ENCODE results near the gene NUCB2. TPM values are rescaled to one million over a fixed set of nuclear protein-coding genes. Genes with fewer than 3 reads are reported as not detected.

The NUCB2 gene
- polyA plus RNA-seq, 1 donor (not counting 4 experiments of a cell fraction or from before 2014, with no cell fraction given) = 44.2 TPM

DNA sequence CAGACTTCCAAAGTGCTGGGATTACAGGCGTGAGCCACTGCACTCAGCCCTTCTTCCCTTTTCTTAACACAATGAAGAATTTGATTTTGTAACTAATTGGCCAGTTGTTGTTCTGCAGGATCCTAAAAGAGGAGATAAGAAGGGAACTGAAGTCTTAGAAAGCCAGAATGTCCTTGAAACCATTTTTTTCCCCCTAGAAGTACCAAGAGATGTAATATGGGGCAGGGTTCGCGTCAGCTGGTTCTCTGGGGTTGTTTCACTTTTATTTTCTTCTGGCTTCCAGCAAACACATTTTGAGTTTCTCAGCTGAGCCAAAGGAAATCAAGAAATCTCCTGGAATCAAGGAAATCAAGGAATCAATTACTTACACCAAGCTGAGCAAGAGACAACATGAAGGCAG lies 7.6 kb upstream of the NUCB2 start:
- Histone ChIP-seq H3K4me3 (ENCODE audit: control insufficient read depth in 2 of 3, extremely low read depth in 1 of 3, insufficient read depth in 2 of 3, low read depth in 1 of 3, low read length in 3 of 3) (no peak overlapping the region), H3K9me1 (ENCODE audit: control insufficient read depth, extremely low read depth, insufficient read depth, low read length) (no peaks in the 10 kb centered on the region), H4K20me1 (ENCODE audit: control insufficient read depth, extremely low read depth, insufficient read depth, low read length) (no peaks in the 10 kb centered on the region), H3K79me2 (ENCODE audit: control insufficient read depth, insufficient read depth, low read length) (no peaks in the 10 kb centered on the region), H2AFZ (ENCODE audit: control insufficient read depth, low read length) (no peak overlapping the region), H3K4me2 (ENCODE audit: control insufficient read depth, extremely low read depth, insufficient read depth, low read depth, low read length) (no peak overlapping the region), H3K4me1 (ENCODE audit: control insufficient read depth, extremely low read depth, insufficient read depth, low read length) (peaks cover 16% of the 10 kb centered on the region), H3K9ac (ENCODE audit: control insufficient read depth, extremely low read depth, insufficient read depth, low read length) (no peak overlapping the region), H3K9me3 (ENCODE audit: control insufficient read depth, low read depth, low read length) (no peaks in the 10 kb centered on the region), H3K36me3 (ENCODE audit: control insufficient read depth in 2 of 2, extremely low read depth in 1 of 2, insufficient read depth in 2 of 2, low read length in 2 of 2) (no peaks in the 10 kb centered on the region), H3K27me3 (ENCODE audit: control insufficient read depth, extremely low read depth, insufficient read depth, low read length) (no peaks in the 10 kb centered on the region), H3K27ac (ENCODE audit: control insufficient read depth, insufficient read depth, low read length) (no peak overlapping the region)
- dilution Hi-C loops (cut with MboI; ENCODE audit: extremely low pct_ligation_motif_present, low sequenced_read_pairs) = no loop called here
- TF ChIP-seq, protein P1, sequence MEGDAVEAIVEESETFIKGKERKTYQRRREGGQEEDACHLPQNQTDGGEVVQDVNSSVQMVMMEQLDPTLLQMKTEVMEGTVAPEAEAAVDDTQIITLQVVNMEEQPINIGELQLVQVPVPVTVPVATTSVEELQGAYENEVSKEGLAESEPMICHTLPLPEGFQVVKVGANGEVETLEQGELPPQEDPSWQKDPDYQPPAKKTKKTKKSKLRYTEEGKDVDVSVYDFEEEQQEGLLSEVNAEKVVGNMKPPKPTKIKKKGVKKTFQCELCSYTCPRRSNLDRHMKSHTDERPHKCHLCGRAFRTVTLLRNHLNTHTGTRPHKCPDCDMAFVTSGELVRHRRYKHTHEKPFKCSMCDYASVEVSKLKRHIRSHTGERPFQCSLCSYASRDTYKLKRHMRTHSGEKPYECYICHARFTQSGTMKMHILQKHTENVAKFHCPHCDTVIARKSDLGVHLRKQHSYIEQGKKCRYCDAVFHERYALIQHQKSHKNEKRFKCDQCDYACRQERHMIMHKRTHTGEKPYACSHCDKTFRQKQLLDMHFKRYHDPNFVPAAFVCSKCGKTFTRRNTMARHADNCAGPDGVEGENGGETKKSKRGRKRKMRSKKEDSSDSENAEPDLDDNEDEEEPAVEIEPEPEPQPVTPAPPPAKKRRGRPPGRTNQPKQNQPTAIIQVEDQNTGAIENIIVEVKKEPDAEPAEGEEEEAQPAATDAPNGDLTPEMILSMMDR (optimal IDR thresholded peaks at IDR 0.05 in 1 of 3, IDR thresholded peaks at IDR 0.05 in 1 of 3, conservative IDR thresholded peaks at IDR 0.05 in 1 of 3; ENCODE audit: extremely low read depth in 1 of 3, insufficient read depth in 2 of 3, low read length in 3 of 3) = no peak
- TF ChIP-seq EZH2 (IDR thresholded peaks at IDR 0.05; ENCODE audit: low read length) = no peak
- no peak for FAIRE-seq
- DNase-seq (ENCODE audit: low read depth, low spot score) = no peak

GRCh38 chr11:17272801-17273200 lies 3.7 kb upstream of the NUCB2 start:
- Histone ChIP-seq H3K4me3 (ENCODE audit: control insufficient read depth in 2 of 3, extremely low read depth in 1 of 3, insufficient read depth in 2 of 3, low read depth in 1 of 3, low read length in 3 of 3) (no peak overlapping the region), H3K79me2 (ENCODE audit: control insufficient read depth, insufficient read depth, low read length) (peaks cover 4% of the 10 kb centered on the region), H3K27me3 (ENCODE audit: control insufficient read depth, extremely low read depth, insufficient read depth, low read length) (no peaks in the 10 kb centered on the region), H3K9me3 (ENCODE audit: control insufficient read depth, low read depth, low read length) (no peaks in the 10 kb centered on the region), H3K27ac (ENCODE audit: control insufficient read depth, insufficient read depth, low read length) (no peak overlapping the region), H2AFZ (ENCODE audit: control insufficient read depth, low read length) (no peak overlapping the region), H3K4me2 (ENCODE audit: control insufficient read depth, extremely low read depth, insufficient read depth, low read depth, low read length) (no peak overlapping the region), H3K36me3 (ENCODE audit: control insufficient read depth in 2 of 2, extremely low read depth in 1 of 2, insufficient read depth in 2 of 2, low read length in 2 of 2) (no peaks in the 10 kb centered on the region), H4K20me1 (ENCODE audit: control insufficient read depth, extremely low read depth, insufficient read depth, low read length) (no peaks in the 10 kb centered on the region), H3K4me1 (ENCODE audit: control insufficient read depth, extremely low read depth, insufficient read depth, low read length) (peaks cover 22% of the 10 kb centered on the region), H3K9ac (ENCODE audit: control insufficient read depth, extremely low read depth, insufficient read depth, low read length) (no peak overlapping the region), H3K9me1 (ENCODE audit: control insufficient read depth, extremely low read depth, insufficient read depth, low read length) (no peaks in the 10 kb centered on the region)
- TF ChIP-seq, protein P1 (optimal IDR thresholded peaks at IDR 0.05 in 1 of 3, IDR thresholded peaks at IDR 0.05 in 1 of 3, conservative IDR thresholded peaks at IDR 0.05 in 1 of 3; ENCODE audit: extremely low read depth in 1 of 3, insufficient read depth in 2 of 3, low read length in 3 of 3) = no peak
- no peak for TF ChIP-seq EZH2 (IDR thresholded peaks at IDR 0.05; ENCODE audit: low read length)
- no peak for FAIRE-seq
- dilution Hi-C loops (cut with MboI; ENCODE audit: extremely low pct_ligation_motif_present, low sequenced_read_pairs) = no loop called here
- DNase-seq (ENCODE audit: low read depth, low spot score) = no peak
